Adipocyte (in vitro differentiated cells): ENCODE data around the gene TBX19.

Experiments
- DNase-seq: peaks from one replicate; pipeline ENCODE4 v3.0.0-alpha.2; 2015; ENCODE audit warnings: low read depth
- H3K27me3 ChIP-seq: replicated peaks from 2 replicates; pipeline ENCODE4 v1.7.0; 2013; ENCODE audit warnings: mild to moderate bottlenecking, low read length, moderate library complexity; ENCODE audit not compliant: control insufficient read depth, insufficient read depth
- H3K36me3 ChIP-seq: 2 replicates; pipeline ENCODE4 v1.7.0; 2013; ENCODE audit warnings: low read length, mild to moderate bottlenecking, moderate library complexity; ENCODE audit not compliant: control insufficient read depth, insufficient read depth, severe bottlenecking
- H3K4me1 ChIP-seq: 2 replicates; pipeline ENCODE4 v1.7.0; 2013; ENCODE audit warnings: mild to moderate bottlenecking, low read length, moderate library complexity; ENCODE audit not compliant: control insufficient read depth, insufficient read depth
- H3K4me3 ChIP-seq: 2 replicates; pipeline ENCODE4 v1.7.0; 2013; ENCODE audit warnings: mild to moderate bottlenecking, low read length, moderate library complexity
- H3K9ac ChIP-seq: 2 replicates; pipeline ENCODE4 v1.7.0; 2013; ENCODE audit warnings: mild to moderate bottlenecking, low read length, moderate library complexity
- H3K9me3 ChIP-seq: 2 replicates; pipeline ENCODE4 v1.7.0; 2013; ENCODE audit warnings: mild to moderate bottlenecking, low read length, moderate library complexity; ENCODE audit not compliant: control insufficient read depth

Gene TBX19

GRCh38 chr1:168324745-168325425 is 44.2 kb downstream of the TBX19 start:
- Histone ChIP-seq H3K9ac (no peak overlapping the region), H3K27me3 (no peaks in the 10 kb centered on the region), H3K9me3 (no peaks in the 10 kb centered on the region), H3K4me1 (peaks cover 9% of the 10 kb centered on the region), H3K4me3 (no peak overlapping the region), H3K36me3 (no peaks in the 10 kb centered on the region)
- DNase-seq: no peak

GRCh38 chr1:168328731-168329364 is 48.2 kb downstream of the TBX19 start:
- no peaks in the 10 kb centered on the region for H3K9me3 ChIP-seq
- no peak overlapping the region for H3K4me3 ChIP-seq
- no peaks in the 10 kb centered on the region for H3K27me3 ChIP-seq
- no peak for DNase-seq
- no peak overlapping the region for H3K9ac ChIP-seq
- no peaks in the 10 kb centered on the region for H3K36me3 ChIP-seq
- H3K4me1 ChIP-seq: no peaks in the 10 kb centered on the region

GRCh38 chr1:168330285-168330684 is 49.6 kb downstream of the TBX19 start:
- H3K9me3 ChIP-seq: no peaks in the 10 kb centered on the region
- H3K9ac ChIP-seq: no peak overlapping the region
- H3K4me3 ChIP-seq: no peak overlapping the region
- no peaks in the 10 kb centered on the region for H3K27me3 ChIP-seq
- no peaks in the 10 kb centered on the region for H3K36me3 ChIP-seq
- no peaks in the 10 kb centered on the region for H3K4me1 ChIP-seq
- DNase-seq: no peak

- no peaks in the 10 kb centered on the region for H3K36me3 ChIP-seq
- H3K27me3 ChIP-seq: no peaks in the 10 kb centered on the region
- H3K4me3 ChIP-seq: no peak overlapping the region
- peaks cover 3% of the 10 kb centered on the region for H3K4me1 ChIP-seq
- H3K9me3 ChIP-seq: no peaks in the 10 kb centered on the region
- no peak overlapping the region for H3K9ac ChIP-seq
- no peak for DNase-seq
Observed at GRCh38 chr1:168331569-168331968, 50.9 kb downstream of the TBX19 start.

GRCh38 chr1:168333562-168334276 is 53.0 kb downstream of the TBX19 start:
- no peak overlapping the region for H3K9ac ChIP-seq
- DNase-seq: no peak
- peaks cover 3% of the 10 kb centered on the region for H3K4me1 ChIP-seq
- H3K9me3 ChIP-seq: no peaks in the 10 kb centered on the region
- no peak overlapping the region for H3K4me3 ChIP-seq
- H3K27me3 ChIP-seq: no peaks in the 10 kb centered on the region
- H3K36me3 ChIP-seq: no peaks in the 10 kb centered on the region

GRCh38 chr1:168335500-168335899 is 54.8 kb downstream of the TBX19 start:
- Histone ChIP-seq H3K27me3 (no peaks in the 10 kb centered on the region), H3K36me3 (no peaks in the 10 kb centered on the region), H3K4me1 (peaks cover 3% of the 10 kb centered on the region), H3K9me3 (no peaks in the 10 kb centered on the region), H3K9ac (no peak overlapping the region), H3K4me3 (no peak overlapping the region)
- DNase-seq: no peak

- no peaks in the 10 kb centered on the region for H3K9me3 ChIP-seq
- H3K4me3 ChIP-seq: no peak overlapping the region
- no peaks in the 10 kb centered on the region for H3K36me3 ChIP-seq
- DNase-seq: no peak
- H3K27me3 ChIP-seq: no peaks in the 10 kb centered on the region
- H3K9ac ChIP-seq: no peak overlapping the region
- peaks cover 13% of the 10 kb centered on the region for H3K4me1 ChIP-seq
Observed at GRCh38 chr1:168338589-168339503, 58.2 kb downstream of the TBX19 start.

GRCh38 chr1:168340781-168341482 is 60.3 kb downstream of the TBX19 start:
- H3K27me3 ChIP-seq: no peaks in the 10 kb centered on the region
- no peak overlapping the region for H3K9ac ChIP-seq
- H3K36me3 ChIP-seq: no peaks in the 10 kb centered on the region
- H3K9me3 ChIP-seq: no peaks in the 10 kb centered on the region
- H3K4me3 ChIP-seq: no peak overlapping the region
- no peak for DNase-seq
- H3K4me1 ChIP-seq: peaks cover 10% of the 10 kb centered on the region

- H3K9me3 ChIP-seq: no peaks in the 10 kb centered on the region
- peaks cover 10% of the 10 kb centered on the region for H3K4me1 ChIP-seq
- peak; percentile 86 for DNase-seq
- H3K27me3 ChIP-seq: no peaks in the 10 kb centered on the region
- no peaks in the 10 kb centered on the region for H3K36me3 ChIP-seq
- H3K9ac ChIP-seq: no peak overlapping the region
- no peak overlapping the region for H3K4me3 ChIP-seq
Observed at GRCh38 chr1:168341483-168341975, 60.9 kb downstream of the TBX19 start.

GRCh38 chr1:168342572-168343280 is 62.0 kb downstream of the TBX19 start:
- peak; percentile 94 for DNase-seq
- peak overlapping the region; percentile 75 for H3K4me3 ChIP-seq
- peaks cover 10% of the 10 kb centered on the region for H3K4me1 ChIP-seq
- no peaks in the 10 kb centered on the region for H3K27me3 ChIP-seq
- no peaks in the 10 kb centered on the region for H3K36me3 ChIP-seq
- H3K9me3 ChIP-seq: no peaks in the 10 kb centered on the region
- peak overlapping the region; percentile 70 for H3K9ac ChIP-seq
